GM12864 (cell line): ENCODE measurements around the gene OR1K1.
A peak's percentile ranks its signal among the peaks of the same experiment; 100 is the strongest.
"Not testable (repeated sequence)": the region's sequence is repeated elsewhere in the genome, so short reads cannot be mapped to it uniquely, and the experiment has no call there.

Experiments
- DNase-seq: peaks from one replicate; pipeline ENCODE4 v3.0.0-alpha.2; 2011; ENCODE audit warnings: low read depth
- H3K4me3 ChIP-seq: 2 replicates; pipeline ENCODE4 v1.5.1; 2011; ENCODE audit warnings: mild to moderate bottlenecking, low read depth, low read length, control low read depth
- TF ChIP-seq, protein P1 (sequence below): IDR thresholded peaks from 2 replicates; pipeline ENCODE4 v1.5.1; 2011; ENCODE audit warnings: low read depth, mild to moderate bottlenecking, moderate library complexity, low read length, control low read depth, inconsistent platforms; ENCODE audit errors: missing control alignments

OR1K1 gene

DNA sequence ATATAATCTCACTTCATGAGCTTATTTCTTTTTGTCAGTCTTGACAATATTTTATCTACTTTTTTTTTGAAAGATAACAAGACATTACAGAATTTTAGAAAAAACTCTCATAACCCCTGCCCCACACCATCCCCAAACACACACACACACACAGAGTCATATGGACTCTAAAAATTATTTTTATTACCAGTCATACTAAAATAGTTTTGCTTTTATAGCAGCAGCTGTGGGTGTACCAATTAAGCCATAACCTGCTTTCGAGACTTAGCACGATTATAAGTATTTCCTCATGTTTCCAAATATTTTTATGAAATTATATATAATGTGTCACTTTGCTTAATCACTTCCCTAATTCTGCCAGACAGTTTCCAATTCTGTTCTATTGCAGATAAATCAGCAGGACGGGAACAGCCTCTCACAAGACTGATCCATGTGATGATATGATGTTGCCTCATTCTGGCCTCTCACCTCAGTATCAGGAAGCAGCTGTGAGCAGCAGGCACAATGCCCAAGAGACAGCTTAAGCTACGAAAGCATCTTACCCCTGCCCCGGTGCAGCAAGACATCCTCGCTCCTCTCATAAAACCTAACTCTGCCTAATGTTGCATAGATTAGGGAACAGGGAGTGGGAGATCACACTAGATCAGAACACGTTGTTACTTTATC lies 21.5 kb downstream of the OR1K1 start:
- DNase-seq: no peak
- TF ChIP-seq, protein P1, sequence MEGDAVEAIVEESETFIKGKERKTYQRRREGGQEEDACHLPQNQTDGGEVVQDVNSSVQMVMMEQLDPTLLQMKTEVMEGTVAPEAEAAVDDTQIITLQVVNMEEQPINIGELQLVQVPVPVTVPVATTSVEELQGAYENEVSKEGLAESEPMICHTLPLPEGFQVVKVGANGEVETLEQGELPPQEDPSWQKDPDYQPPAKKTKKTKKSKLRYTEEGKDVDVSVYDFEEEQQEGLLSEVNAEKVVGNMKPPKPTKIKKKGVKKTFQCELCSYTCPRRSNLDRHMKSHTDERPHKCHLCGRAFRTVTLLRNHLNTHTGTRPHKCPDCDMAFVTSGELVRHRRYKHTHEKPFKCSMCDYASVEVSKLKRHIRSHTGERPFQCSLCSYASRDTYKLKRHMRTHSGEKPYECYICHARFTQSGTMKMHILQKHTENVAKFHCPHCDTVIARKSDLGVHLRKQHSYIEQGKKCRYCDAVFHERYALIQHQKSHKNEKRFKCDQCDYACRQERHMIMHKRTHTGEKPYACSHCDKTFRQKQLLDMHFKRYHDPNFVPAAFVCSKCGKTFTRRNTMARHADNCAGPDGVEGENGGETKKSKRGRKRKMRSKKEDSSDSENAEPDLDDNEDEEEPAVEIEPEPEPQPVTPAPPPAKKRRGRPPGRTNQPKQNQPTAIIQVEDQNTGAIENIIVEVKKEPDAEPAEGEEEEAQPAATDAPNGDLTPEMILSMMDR: no peak
- no peak overlapping the region for H3K4me3 ChIP-seq

DNA sequence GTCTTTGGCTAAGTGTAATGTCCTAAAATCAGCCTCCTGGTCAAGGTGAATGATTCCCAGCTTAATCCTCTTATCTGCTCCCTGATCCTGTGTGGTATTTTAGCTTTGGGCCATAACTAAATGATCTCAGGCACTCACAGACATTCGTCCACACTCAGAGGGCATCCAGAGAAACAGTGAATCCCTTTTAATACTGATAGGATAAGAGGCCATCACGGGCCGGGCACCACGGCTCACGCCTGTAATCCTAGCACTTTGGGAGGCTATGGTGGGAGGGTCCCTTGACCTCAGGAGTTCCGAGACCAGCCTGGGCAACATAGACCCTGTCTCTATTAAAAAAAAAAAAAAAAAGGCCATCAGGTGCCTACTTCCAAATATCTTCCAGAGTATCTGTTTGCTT lies 22.1 kb downstream of the OR1K1 start:
- DNase-seq: no peak
- H3K4me3 ChIP-seq: no peak overlapping the region
- TF ChIP-seq, protein P1: no peak

DNA sequence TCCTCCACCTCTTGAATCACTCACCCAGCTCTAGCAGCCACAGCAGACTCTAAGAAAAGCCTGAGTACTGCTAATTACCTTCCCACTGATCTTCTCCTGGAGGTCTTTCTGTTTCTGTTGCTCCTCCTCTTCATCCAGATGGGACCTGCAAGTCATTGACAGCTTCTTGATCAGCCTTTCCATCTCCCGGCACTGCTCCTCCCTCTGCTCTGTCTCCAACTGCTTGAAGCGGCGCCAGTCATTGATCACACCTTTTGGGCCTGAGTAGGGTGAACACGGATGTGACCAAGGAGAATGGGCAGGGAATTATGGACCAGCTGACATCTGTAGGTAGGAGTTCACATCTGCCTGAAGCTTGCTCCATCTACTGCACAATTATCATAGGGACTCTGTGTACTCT lies 23.0 kb downstream of the OR1K1 start:
- no peak overlapping the region for H3K4me3 ChIP-seq
- no peak for DNase-seq
- TF ChIP-seq, protein P1: no peak

DNA sequence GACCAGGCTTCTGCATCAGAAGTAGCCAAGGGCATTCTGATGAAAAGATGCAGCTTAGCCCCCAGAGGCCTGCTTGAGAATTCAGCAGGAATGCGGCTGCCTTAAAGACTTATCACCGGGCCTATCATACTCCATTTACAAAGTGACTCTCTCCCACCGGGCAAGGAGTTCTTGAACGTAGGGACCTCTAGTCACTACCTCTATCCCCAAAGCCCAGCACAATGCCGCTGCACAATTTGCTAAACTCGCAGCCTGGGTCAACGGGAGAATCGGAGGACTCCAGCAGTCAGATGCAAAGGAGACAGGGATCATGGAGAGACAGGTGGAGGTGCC lies 27.8 kb downstream of the OR1K1 start:
- peak overlapping the region; percentile 95 for H3K4me3 ChIP-seq
- DNase-seq: no peak
- TF ChIP-seq, protein P1: no peak

DNA sequence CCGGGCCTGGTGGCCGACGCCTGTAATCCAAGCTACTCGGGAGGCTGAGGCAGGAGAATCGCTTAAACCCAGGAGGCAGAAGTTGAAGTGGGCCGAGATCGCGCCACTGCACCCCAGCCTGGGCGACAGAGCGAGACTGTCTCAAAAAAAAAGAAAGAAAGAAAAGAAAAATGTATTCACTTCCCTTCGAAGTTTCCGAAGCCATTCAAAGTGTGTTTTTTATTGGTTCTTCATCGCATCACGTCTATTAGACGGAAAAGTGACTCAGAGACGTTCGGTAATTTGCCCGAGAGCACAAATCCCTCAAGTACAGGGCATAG lies 29.0 kb downstream of the OR1K1 start:
- peak overlapping the region; percentile 95 for H3K4me3 ChIP-seq
- DNase-seq: not testable (repeated sequence)

DNA sequence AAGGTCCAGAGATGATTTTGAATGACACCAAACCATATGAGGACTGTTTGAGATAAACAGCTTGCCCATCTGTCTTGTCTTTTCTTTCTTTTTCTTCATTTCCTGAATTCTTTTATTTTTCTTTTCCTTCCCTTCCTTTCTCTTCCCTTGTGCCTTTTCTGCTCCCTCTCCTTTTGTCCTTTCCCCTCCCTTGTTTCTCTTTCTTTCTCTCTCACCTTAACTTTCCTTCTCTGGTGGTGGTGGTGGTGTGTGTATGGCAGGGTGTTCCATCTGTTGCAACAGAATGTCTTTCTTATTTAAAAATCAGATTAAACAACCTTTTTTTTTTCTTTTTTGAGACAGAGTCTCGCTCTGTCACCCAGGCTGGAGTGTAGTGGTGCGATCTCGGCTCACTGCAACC lies 32.3 kb downstream of the OR1K1 start:
- H3K4me3 ChIP-seq: no peak overlapping the region
- TF ChIP-seq, protein P1: no peak
- no peak for DNase-seq

DNA sequence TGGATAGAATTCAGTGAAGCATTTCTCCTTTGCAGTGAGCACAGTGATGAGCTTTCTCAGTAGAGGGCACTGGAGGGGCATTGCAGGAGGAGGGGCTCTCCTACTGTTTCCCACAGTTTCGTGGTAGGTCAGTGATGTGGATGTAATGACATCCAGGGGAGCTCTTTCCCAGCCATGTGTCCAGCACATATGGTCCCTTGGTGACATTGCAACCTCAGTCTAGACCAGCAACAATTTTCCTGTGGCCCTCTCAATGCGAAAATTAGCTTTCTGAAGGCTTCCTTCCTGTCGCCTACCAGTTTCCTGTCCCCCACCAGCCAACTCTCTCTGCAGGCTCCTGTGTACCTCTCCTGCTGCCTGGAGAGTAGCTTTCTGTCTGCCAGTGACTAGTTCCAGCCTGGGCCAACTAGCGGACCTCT lies 35.4 kb downstream of the OR1K1 start:
- H3K4me3 ChIP-seq: no peak overlapping the region
- no peak for DNase-seq
- TF ChIP-seq, protein P1: peak; percentile 22
